CD4-positive, alpha-beta T cell treated with Interferon alpha-2 for 1 hour (primary cell): ENCODE data around the gene ARHGAP24.

Source experiments
- DNase-seq, 2 donors: peaks; one replicate each; pipeline ENCODE4 v3.0.0-alpha.2; 2020 to 2022

The ARHGAP24 gene

GRCh38 chr4:85747882-85748491, 273.0 kb downstream of the ARHGAP24 start:
- peak; percentile 27 to 44 for DNase-seq

GRCh38 chr4:85748654-85749053, 273.7 kb downstream of the ARHGAP24 start:
- DNase-seq, result no peak

GRCh38 chr4:85751866-85752265, 276.9 kb downstream of the ARHGAP24 start:
- DNase-seq, result no peak

- DNase-seq, result no peak
These were observed 280.3 kb downstream of the ARHGAP24 start for GRCh38 chr4:85755285-85755684.

GRCh38 chr4:85756938-85757337, 282.0 kb downstream of the ARHGAP24 start:
- DNase-seq, result no peak

GRCh38 chr4:85759388-85759787, 284.4 kb downstream of the ARHGAP24 start:
- no peak for DNase-seq

- DNase-seq, result no peak
These were observed 285.6 kb downstream of the ARHGAP24 start for GRCh38 chr4:85760511-85760910.

- peak in 1 of 2 donors; percentile 12 for DNase-seq
These were observed 287.0 kb downstream of the ARHGAP24 start for GRCh38 chr4:85761803-85762528.

GRCh38 chr4:85762529-85762871, 287.6 kb downstream of the ARHGAP24 start:
- no peak for DNase-seq

GRCh38 chr4:85763202-85763601, 288.3 kb downstream of the ARHGAP24 start:
- DNase-seq, result no peak

- no peak for DNase-seq
These were observed 292.7 kb downstream of the ARHGAP24 start for GRCh38 chr4:85767649-85768048.

GRCh38 chr4:85769009-85769408, 294.1 kb downstream of the ARHGAP24 start:
- DNase-seq, result no peak

- no peak for DNase-seq
These were observed 297.5 kb downstream of the ARHGAP24 start for GRCh38 chr4:85772470-85772869.

GRCh38 chr4:85773372-85773771, 298.4 kb downstream of the ARHGAP24 start:
- no peak for DNase-seq

GRCh38 chr4:85774000-85774399, 299.1 kb downstream of the ARHGAP24 start:
- no peak for DNase-seq

- no peak for DNase-seq
These were observed 299.5 kb downstream of the ARHGAP24 start for GRCh38 chr4:85774489-85774888.

- no peak for DNase-seq
These were observed 301.1 kb downstream of the ARHGAP24 start for GRCh38 chr4:85776096-85776495.

GRCh38 chr4:85776579-85776978, 301.6 kb downstream of the ARHGAP24 start:
- no peak for DNase-seq

- no peak for DNase-seq
These were observed 303.1 kb downstream of the ARHGAP24 start for GRCh38 chr4:85777908-85778631.

GRCh38 chr4:85778632-85779131, 303.7 kb downstream of the ARHGAP24 start:
- no peak for DNase-seq

- no peak for DNase-seq
These were observed 304.2 kb downstream of the ARHGAP24 start for GRCh38 chr4:85779165-85779564.

- no peak for DNase-seq
These were observed 305.7 kb downstream of the ARHGAP24 start for GRCh38 chr4:85780664-85781063.

GRCh38 chr4:85783483-85783882, 308.5 kb downstream of the ARHGAP24 start:
- no peak for DNase-seq

GRCh38 chr4:85783900-85784299, 308.9 kb downstream of the ARHGAP24 start:
- no peak for DNase-seq
